Retinal pigment epithelial cell (primary cell): ENCODE data around the gene PGLYRP3.

Experiments
- DNase-seq: peaks from one replicate; pipeline ENCODE4 v3.0.0-alpha.2; 2010; ENCODE audit warnings: low read depth
- H3K4me3 ChIP-seq: 2 replicates; pipeline ENCODE4 v1.5.1; 2011; ENCODE audit warnings: mild to moderate bottlenecking, low read length, control low read depth, moderate library complexity
- TF ChIP-seq, protein P1 (sequence below): conservative IDR thresholded peaks from 2 replicates; pipeline ENCODE4 v1.5.1; 2011; ENCODE audit warnings: low read depth, low read length, control low read depth, inconsistent platforms

The PGLYRP3 gene

DNA sequence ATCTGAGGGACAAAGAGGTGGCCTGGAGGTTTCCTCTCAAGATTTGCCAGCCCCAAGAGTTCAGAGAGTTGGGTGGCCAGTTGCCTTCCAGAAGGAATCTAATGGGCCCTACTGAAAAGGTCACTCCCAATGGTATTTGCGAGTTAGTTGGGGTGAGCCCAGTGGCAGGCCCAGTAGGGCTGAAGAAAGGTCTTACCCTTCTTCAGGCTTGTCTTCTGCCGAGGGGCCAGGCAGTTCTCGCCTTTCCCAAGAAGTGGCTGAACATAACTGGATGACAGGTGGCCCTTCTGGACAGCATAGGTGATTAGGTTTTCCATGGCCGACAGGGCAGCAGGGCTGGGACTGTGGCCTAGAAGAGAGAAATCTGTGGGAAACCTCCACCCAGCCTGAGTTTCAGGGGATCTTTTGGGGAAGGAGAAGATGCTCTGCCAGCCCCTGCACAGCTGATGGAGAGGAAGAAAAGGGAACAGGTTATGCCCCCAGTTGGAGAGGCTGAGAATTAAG, 28.7 kb upstream of the PGLYRP3 start:
- H3K4me3 ChIP-seq = no peak overlapping the region
- TF ChIP-seq, protein P1, sequence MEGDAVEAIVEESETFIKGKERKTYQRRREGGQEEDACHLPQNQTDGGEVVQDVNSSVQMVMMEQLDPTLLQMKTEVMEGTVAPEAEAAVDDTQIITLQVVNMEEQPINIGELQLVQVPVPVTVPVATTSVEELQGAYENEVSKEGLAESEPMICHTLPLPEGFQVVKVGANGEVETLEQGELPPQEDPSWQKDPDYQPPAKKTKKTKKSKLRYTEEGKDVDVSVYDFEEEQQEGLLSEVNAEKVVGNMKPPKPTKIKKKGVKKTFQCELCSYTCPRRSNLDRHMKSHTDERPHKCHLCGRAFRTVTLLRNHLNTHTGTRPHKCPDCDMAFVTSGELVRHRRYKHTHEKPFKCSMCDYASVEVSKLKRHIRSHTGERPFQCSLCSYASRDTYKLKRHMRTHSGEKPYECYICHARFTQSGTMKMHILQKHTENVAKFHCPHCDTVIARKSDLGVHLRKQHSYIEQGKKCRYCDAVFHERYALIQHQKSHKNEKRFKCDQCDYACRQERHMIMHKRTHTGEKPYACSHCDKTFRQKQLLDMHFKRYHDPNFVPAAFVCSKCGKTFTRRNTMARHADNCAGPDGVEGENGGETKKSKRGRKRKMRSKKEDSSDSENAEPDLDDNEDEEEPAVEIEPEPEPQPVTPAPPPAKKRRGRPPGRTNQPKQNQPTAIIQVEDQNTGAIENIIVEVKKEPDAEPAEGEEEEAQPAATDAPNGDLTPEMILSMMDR = no peak
- DNase-seq = no peak

DNA sequence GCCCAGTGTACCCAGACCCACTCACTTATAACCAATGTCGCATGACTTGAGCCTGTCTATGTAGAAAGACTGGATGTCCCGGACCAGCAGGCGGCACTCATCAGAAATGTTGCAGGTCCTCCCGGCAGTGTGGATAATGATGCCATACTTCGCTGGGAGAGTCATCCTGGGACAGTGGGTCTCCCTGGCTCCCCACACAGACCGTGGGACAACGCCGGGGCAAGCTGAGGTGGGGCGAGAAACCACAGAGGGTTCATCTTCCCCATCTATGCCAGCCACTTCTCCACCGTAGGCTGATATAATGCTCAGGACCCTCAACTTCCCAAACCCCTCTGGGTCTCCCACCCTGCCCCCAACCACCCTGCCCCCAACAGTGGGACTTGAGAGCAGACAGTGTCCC, 27.6 kb upstream of the PGLYRP3 start:
- DNase-seq = no peak
- no peak overlapping the region for H3K4me3 ChIP-seq
- TF ChIP-seq, protein P1 = no peak

DNA sequence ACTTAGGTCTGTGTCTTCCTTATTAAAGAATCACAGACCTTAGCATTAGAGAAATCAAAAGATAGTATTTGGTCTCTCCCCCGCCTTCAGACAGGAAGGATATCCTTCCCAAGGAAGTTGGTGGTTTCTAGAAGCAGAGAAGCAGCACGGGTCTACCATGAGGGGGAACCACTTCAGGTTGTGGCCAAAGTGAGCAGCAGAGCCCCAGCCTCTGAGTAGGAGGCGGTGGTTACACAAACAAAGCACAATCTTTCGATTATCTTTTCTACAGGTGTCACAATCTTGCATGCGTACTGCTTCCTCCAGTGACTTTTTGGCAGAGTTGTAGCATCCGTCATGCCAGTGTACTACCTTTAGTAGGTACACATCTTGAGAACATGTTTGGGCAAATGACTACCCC, 27.1 kb upstream of the PGLYRP3 start:
- TF ChIP-seq, protein P1 = no peak
- no peak for DNase-seq
- H3K4me3 ChIP-seq = no peak overlapping the region

DNA sequence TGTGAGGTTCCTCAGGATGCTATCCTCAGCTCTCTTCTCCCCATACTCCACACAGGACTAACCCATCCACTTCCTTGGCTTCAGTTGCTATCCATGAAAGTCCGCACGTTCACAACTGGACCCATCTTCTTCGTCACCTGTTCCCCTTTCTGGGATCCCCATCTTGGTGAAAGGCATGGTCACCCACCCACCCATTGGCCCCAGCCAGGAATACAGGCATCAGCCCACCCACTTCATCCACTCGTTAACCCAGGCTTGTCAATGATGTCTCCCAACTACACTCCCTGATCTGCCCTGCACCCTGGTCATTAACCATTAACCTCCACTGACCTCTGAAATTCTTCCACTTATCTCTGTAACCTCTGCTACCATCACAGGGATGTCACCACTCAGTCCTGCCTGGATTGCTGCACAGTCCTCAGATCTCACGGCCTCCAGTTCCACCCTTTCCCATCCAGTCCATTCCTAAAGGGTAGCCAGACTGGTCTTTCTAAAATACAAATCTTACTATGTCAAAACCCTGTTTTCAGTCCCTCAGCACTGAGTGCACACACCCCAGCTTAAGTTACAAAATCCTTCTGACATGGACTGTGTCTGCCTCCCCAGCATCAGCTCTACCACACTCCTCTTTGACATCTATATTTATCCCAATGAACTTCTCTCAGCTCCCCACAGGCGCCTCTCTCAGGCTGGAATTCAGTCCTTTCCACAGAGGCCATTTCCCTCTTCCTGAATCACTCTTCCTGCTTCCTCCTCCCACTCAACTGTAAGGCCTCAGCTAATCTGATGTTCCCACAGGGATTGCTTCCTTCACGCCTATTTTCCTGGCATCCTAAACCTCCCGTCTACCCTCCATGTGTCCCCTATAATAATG, 25.5 kb upstream of the PGLYRP3 start:
- no peak overlapping the region for H3K4me3 ChIP-seq
- DNase-seq = no peak
- TF ChIP-seq, protein P1 = no peak

DNA sequence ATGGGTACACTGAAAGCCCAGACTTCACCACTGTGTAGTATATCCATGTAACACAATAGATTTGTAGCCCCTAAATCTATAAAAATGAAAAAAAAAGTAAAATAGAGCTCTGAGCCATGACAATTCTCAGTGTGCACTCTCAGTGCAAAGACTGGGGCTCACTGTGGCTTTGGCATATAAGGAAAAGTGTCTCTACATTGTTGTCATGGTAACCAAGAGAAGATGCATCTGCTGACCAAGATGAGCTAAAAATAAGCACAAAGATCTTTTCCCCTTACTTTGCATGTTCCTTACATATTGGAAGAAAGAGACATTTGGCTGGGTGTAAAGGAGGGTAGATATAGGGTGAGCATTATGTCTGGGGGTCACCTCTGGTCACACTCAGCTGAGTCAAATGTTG, 23.9 kb upstream of the PGLYRP3 start:
- H3K4me3 ChIP-seq = no peak overlapping the region
- DNase-seq = no peak
- TF ChIP-seq, protein P1 = no peak

DNA sequence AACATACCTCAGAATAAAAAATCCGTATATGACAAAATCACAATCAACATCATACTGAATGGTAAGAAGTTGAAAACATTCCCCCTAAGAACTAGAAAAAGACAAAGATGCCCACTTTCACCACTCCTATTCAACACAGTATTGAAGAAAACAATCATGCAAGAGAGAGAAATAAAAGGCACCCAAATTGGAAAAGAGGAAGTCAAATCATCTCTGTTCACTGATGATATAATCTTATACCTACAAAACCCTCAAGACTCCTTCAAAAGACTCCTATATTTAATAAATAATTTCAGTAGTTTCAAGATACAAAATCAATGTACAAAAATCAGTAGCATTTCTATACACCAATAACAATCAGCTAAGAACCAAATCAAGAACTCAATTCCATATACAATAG, 21.1 kb upstream of the PGLYRP3 start:
- no peak for DNase-seq
- H3K4me3 ChIP-seq = no peak overlapping the region
- TF ChIP-seq, protein P1 = no peak

DNA sequence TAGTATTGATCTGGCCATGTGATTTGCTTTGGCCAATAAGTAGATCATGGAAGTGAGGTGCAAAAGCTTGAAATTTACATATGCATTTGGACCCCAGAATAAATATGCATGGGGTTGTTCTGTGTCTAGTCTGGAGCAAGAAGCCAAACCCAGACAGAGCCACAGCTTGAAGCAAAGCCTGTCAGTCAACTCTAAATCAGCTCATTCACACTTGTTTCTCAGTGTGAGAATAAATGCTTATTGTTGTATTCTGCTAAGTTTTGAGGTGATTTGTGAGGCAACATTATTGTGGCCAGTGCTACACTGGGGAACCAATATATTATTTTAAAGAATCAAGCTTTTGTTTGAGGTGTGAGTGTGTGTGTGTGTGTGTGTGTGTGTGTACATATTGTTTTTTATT, 12.2 kb upstream of the PGLYRP3 start:
- no peak overlapping the region for H3K4me3 ChIP-seq
- TF ChIP-seq, protein P1 = no peak
- DNase-seq = no peak
